GM12875 (cell line): ENCODE measurements around the gene RSPH1.

Experiments used
- H3K4me3 ChIP-seq: one replicate; pipeline ENCODE4 v1.5.1; 2011; ENCODE audit warnings: low read depth, low read length, control low read depth
- CTCF ChIP-seq: IDR thresholded peaks from 2 replicates; pipeline ENCODE4 v1.5.1; 2011; ENCODE audit warnings: low read depth, mild to moderate bottlenecking, control low read depth, inconsistent platforms, low read length, moderate library complexity, borderline replicate concordance; ENCODE audit not compliant: insufficient read depth

RSPH1 gene

GRCh38 chr21:42459082-42459460, 37.0 kb downstream of the RSPH1 start:
- TF ChIP-seq CTCF = no peak

GRCh38 chr21:42456457-42456856, 39.6 kb downstream of the RSPH1 start:
- no peak for TF ChIP-seq CTCF
- H3K4me3 ChIP-seq = no peak overlapping the region

More at GRCh38 chr21:42459082-42459460, 37.0 kb downstream of the RSPH1 start:
- no peak overlapping the region for H3K4me3 ChIP-seq

GRCh38 chr21:42455754-42456440, 40.1 kb downstream of the RSPH1 start:
- no peak for TF ChIP-seq CTCF
- H3K4me3 ChIP-seq = no peak overlapping the region

GRCh38 chr21:42455196-42455595, 40.8 kb downstream of the RSPH1 start:
- TF ChIP-seq CTCF = no peak
- no peak overlapping the region for H3K4me3 ChIP-seq

- no peak overlapping the region for H3K4me3 ChIP-seq
- no peak for TF ChIP-seq CTCF
These were observed 41.2 kb downstream of the RSPH1 start for GRCh38 chr21:42454786-42455185.

- H3K4me3 ChIP-seq = no peak overlapping the region
- no peak for TF ChIP-seq CTCF
These were observed 41.9 kb downstream of the RSPH1 start for GRCh38 chr21:42453986-42454570.
